SU-DHL-6 (cell line): ENCODE results near the gene ACVR1C.

Source experiments
- EZH2phosphoT487 ChIP-seq: fragments of 200-600 bp; sonication (generic), shearing (Covaris generic); conservative IDR thresholded peaks from 2 replicates; pipeline ENCODE4 v1.6.1; 2018; ENCODE audit warnings: mild to moderate bottlenecking, antibody characterized with exemption, low read length, moderate library complexity, mixed read lengths
- TF ChIP-seq, protein P1 (sequence below): fragments of 200-600 bp; sonication (generic); IDR thresholded peaks from one replicate; pipeline ENCODE4 v1.5.1; 2017; ENCODE audit warnings: antibody characterized with exemption, mild to moderate bottlenecking, low read length, moderate library complexity; ENCODE audit not compliant: insufficient read depth, poor library complexity, severe bottlenecking

DNA sequence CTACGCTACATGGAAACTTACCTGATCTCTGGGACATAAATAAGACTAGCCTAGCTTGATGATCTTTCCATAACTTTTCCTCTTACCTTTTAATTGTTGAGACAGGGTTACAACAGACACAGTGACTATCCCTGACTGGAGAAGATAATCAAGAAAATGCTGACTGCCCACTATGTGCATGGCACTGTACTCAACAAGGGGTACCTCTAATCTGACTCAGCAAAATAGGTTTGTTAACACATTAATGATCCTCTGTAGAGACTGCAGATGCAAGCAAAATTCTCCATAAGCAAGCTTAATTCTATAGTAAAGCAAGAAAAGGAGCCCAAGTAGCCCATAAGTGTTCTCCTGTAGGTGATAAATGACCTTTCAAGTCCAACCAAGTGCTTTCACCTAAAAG is 25.5 kb downstream of the ACVR1C start:
- TF ChIP-seq, protein P1, sequence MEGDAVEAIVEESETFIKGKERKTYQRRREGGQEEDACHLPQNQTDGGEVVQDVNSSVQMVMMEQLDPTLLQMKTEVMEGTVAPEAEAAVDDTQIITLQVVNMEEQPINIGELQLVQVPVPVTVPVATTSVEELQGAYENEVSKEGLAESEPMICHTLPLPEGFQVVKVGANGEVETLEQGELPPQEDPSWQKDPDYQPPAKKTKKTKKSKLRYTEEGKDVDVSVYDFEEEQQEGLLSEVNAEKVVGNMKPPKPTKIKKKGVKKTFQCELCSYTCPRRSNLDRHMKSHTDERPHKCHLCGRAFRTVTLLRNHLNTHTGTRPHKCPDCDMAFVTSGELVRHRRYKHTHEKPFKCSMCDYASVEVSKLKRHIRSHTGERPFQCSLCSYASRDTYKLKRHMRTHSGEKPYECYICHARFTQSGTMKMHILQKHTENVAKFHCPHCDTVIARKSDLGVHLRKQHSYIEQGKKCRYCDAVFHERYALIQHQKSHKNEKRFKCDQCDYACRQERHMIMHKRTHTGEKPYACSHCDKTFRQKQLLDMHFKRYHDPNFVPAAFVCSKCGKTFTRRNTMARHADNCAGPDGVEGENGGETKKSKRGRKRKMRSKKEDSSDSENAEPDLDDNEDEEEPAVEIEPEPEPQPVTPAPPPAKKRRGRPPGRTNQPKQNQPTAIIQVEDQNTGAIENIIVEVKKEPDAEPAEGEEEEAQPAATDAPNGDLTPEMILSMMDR, result no peak
- TF ChIP-seq EZH2phosphoT487, result no peak
